ENCODE results near the gene RAB36.

DNA sequence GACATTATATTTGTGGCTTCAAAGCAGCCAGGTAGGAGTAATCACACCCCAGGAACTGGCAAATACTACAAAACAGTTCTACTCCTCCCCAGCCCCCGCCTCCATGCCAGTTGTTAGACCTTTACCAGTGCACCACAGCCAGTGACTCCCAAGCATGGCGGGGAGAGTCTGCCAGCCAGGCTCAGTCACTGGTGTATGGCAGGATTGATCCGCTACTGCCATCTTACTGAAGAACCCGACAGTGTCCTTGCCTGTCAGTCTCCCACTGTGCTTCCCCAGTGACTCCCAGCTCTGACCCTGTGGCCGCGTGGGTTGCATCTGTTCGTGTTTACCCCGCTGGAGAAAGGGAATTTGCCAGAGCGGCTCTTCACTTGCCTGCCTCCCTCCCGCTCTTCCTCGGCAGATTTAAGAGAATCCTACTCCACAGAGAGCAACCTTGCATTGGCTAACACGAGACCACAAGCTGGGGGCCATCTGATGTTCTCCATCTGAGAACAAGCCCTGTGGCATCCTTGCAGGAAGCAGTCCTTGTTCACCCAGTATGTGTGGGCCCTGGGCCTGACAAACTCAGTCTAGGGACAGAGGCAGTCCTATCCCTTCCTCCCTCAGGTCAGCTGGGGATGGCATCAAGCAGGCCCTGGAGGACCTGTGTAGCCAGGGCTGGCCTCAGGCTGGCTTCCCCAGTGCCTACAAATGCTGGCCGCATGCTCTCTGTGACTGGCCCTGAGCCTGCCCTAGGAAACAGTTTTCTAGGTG lies 41.9 kb upstream of the RAB36 start:
- TF ChIP-seq CTCF (IDR thresholded peaks at IDR 0.05 in 8 of 11, conservative IDR thresholded peaks at IDR 0.05 in 3 of 11) (no peak), POLR2AphosphoS5 (IDR thresholded peaks at IDR 0.05) (no peak), POLR2A (IDR thresholded peaks at IDR 0.05) (no peak)

Data from spleen (tissue), 7 donors.